Measurements from ENCODE around the gene CAPN8. TPM values are rescaled to one million over a fixed set of nuclear protein-coding genes. Genes with fewer than 3 reads are reported as not detected.

CAPN8 gene
- total and polyA plus RNA-seq, 4 donors, result 0.08 to 0.16 TPM; not detected in 2

DNA sequence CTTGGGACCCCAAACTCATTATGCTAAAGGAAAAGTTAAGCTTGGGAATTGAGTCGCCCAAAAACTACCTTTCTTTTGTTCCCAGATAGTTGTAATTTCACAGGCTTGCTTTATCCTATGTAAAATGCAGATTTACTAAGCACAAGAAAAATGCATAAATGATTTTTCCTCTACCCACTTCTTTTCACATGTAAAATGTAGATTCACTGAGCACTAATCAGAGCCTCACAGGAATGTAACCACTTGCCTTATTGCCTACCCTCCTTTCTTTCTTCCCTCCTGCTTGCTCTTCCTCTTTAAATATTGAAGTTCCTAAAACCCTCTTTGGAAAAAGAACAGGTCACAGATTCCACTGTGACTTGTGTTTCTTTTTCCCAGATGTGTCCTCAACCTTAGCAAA lies 18.3 kb downstream of the CAPN8 start:
- Histone ChIP-seq H3K4me3 (ENCODE audit: low read depth in 1 of 3, low read length in 3 of 3) (no peak overlapping the region), H3K27me3 (ENCODE audit: control insufficient read depth in 4 of 4, insufficient read depth in 4 of 4, low read length in 3 of 4) (no peaks in the 10 kb centered on the region), H3K27ac (ENCODE audit: low read depth in 1 of 2, low read length in 2 of 2) (no peak overlapping the region), H3K4me1 (ENCODE audit: control insufficient read depth in 4 of 4, insufficient read depth in 4 of 4, low read length in 3 of 4) (peaks cover 2 to 13% (median 9%) of the 10 kb centered on the region in 4 donors), H3K9me3 (ENCODE audit: control insufficient read depth in 4 of 4, low read length in 3 of 4) (no peaks in the 10 kb centered on the region), H3K9ac (ENCODE audit: low read depth in 1 of 2, low read length in 2 of 2) (no peak overlapping the region), H3K36me3 (ENCODE audit: control insufficient read depth in 4 of 4, insufficient read depth in 3 of 4, low read depth in 1 of 4, low read length in 3 of 4) (no peaks in the 10 kb centered on the region)
- 89% methylated on average over 1 of the region's 1 CpG for WGBS
- TF ChIP-seq EGR1 (IDR thresholded peaks at IDR 0.05; ENCODE audit: low read depth in 2 of 2), result no peak
- no peak for TF ChIP-seq JUND (IDR thresholded peaks at IDR 0.05)
- TF ChIP-seq TAF1 (conservative IDR thresholded peaks at IDR 0.05), result no peak
- no peak for DNase-seq (ENCODE audit: low spot score)

DNA sequence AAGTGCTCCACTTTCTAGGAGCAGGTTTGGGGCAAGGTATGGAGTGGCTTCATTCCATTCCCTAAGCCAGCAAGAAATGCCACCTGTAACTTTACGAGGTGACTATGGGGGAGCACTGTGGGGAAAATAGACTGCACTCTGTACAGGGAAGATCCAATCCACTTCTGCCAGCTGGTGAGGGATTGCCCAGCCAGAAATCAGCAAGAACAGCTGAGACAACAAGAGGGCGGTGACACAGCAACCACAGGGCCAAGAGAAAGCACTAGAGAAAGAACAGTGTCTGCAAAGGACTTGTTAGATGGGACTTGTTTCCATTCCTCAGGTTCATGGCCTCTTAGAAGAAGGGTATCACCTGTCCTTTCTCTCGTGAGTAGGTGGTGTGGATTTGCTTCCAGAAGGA lies 19.6 kb downstream of the CAPN8 start:
- Histone ChIP-seq H3K27me3 (ENCODE audit: control insufficient read depth in 4 of 4, insufficient read depth in 4 of 4, low read length in 3 of 4) (no peaks in the 10 kb centered on the region), H3K4me3 (ENCODE audit: low read depth in 1 of 3, low read length in 3 of 3) (no peak overlapping the region), H3K9ac (ENCODE audit: low read depth in 1 of 2, low read length in 2 of 2) (no peak overlapping the region), H3K9me3 (ENCODE audit: control insufficient read depth in 4 of 4, low read length in 3 of 4) (no peaks in the 10 kb centered on the region), H3K4me1 (ENCODE audit: control insufficient read depth in 4 of 4, insufficient read depth in 4 of 4, low read length in 3 of 4) (peaks cover 4 to 26% (median 20%) of the 10 kb centered on the region in 4 donors), H3K27ac (ENCODE audit: low read depth in 1 of 2, low read length in 2 of 2) (no peak overlapping the region), H3K36me3 (ENCODE audit: control insufficient read depth in 4 of 4, insufficient read depth in 3 of 4, low read depth in 1 of 4, low read length in 3 of 4) (no peaks in the 10 kb centered on the region)
- TF ChIP-seq, protein P1, sequence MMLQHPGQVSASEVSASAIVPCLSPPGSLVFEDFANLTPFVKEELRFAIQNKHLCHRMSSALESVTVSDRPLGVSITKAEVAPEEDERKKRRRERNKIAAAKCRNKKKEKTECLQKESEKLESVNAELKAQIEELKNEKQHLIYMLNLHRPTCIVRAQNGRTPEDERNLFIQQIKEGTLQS (IDR thresholded peaks at IDR 0.05), result no peak
- TF ChIP-seq FOXA2 (IDR thresholded peaks at IDR 0.05) (no peak), SP1 (IDR thresholded peaks at IDR 0.05) (no peak), GABPA (IDR thresholded peaks at IDR 0.05 in 1 of 2, conservative IDR thresholded peaks at IDR 0.05 in 1 of 2) (no peak), FOXA1 (IDR thresholded peaks at IDR 0.05) (no peak), RAD21 (IDR thresholded peaks at IDR 0.05) (no peak), HNF4G (IDR thresholded peaks at IDR 0.05) (no peak), NR2F2 (IDR thresholded peaks at IDR 0.05) (no peak)
- TF ChIP-seq, protein P2, sequence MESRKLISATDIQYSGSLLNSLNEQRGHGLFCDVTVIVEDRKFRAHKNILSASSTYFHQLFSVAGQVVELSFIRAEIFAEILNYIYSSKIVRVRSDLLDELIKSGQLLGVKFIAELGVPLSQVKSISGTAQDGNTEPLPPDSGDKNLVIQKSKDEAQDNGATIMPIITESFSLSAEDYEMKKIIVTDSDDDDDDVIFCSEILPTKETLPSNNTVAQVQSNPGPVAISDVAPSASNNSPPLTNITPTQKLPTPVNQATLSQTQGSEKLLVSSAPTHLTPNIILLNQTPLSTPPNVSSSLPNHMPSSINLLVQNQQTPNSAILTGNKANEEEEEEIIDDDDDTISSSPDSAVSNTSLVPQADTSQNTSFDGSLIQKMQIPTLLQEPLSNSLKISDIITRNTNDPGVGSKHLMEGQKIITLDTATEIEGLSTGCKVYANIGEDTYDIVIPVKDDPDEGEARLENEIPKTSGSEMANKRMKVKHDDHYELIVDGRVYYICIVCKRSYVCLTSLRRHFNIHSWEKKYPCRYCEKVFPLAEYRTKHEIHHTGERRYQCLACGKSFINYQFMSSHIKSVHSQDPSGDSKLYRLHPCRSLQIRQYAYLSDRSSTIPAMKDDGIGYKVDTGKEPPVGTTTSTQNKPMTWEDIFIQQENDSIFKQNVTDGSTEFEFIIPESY (IDR thresholded peaks at IDR 0.05), result no peak
- 70% methylated on average over 3 of the region's 3 CpGs for whole genome bisulfite sequencing
- DNase-seq (ENCODE audit: low spot score), result no peak

DNA sequence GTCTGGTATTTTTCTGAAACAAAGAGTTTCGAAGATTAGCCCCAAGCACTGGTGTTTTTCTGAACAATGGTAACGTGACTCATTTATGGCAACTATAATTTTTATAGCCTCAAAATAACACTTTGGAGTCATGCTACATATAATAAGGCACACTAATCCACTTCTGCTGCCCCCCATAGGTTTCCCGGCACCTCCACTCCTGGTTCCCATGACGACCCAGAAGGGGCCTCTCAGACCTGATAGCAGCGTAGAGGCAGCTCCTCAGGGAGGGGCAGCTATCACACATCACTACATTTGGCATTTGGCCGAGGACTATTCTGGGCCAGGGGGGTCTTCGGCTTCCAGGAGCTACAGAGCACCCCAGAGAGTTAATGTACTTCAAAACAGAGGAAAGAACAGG lies 23.3 kb downstream of the CAPN8 start:
- H3K9ac ChIP-seq (ENCODE audit: low read depth in 1 of 2, low read length in 2 of 2), result no peak overlapping the region
- no peak for DNase-seq (ENCODE audit: low spot score)
- H3K27ac ChIP-seq (ENCODE audit: low read depth in 1 of 2, low read length in 2 of 2), result peak overlapping the region in 1 of 2 donors; percentile 2
- WGBS, result 74% methylated on average over 7 of the region's 7 CpGs
- H3K4me3 ChIP-seq (ENCODE audit: low read depth in 1 of 3, low read length in 3 of 3), result no peak overlapping the region
- TF ChIP-seq, protein P3, sequence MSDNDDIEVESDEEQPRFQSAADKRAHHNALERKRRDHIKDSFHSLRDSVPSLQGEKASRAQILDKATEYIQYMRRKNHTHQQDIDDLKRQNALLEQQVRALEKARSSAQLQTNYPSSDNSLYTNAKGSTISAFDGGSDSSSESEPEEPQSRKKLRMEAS (IDR thresholded peaks at IDR 0.05), result no peak
- TF ChIP-seq, protein P4, sequence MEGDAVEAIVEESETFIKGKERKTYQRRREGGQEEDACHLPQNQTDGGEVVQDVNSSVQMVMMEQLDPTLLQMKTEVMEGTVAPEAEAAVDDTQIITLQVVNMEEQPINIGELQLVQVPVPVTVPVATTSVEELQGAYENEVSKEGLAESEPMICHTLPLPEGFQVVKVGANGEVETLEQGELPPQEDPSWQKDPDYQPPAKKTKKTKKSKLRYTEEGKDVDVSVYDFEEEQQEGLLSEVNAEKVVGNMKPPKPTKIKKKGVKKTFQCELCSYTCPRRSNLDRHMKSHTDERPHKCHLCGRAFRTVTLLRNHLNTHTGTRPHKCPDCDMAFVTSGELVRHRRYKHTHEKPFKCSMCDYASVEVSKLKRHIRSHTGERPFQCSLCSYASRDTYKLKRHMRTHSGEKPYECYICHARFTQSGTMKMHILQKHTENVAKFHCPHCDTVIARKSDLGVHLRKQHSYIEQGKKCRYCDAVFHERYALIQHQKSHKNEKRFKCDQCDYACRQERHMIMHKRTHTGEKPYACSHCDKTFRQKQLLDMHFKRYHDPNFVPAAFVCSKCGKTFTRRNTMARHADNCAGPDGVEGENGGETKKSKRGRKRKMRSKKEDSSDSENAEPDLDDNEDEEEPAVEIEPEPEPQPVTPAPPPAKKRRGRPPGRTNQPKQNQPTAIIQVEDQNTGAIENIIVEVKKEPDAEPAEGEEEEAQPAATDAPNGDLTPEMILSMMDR (IDR thresholded peaks at IDR 0.05; ENCODE audit: low read depth, low read length, missing input control), result no peak
- TF ChIP-seq HNF4G (IDR thresholded peaks at IDR 0.05), result no peak
- TF ChIP-seq JUND (IDR thresholded peaks at IDR 0.05), result no peak
- TF ChIP-seq GABPA (IDR thresholded peaks at IDR 0.05 in 1 of 2, conservative IDR thresholded peaks at IDR 0.05 in 1 of 2), result no peak
- TF ChIP-seq HNF4A (conservative IDR thresholded peaks at IDR 0.05), result no peak
- TF ChIP-seq FOXA1 (IDR thresholded peaks at IDR 0.05), result no peak
- no peak for TF ChIP-seq RXRA (IDR thresholded peaks at IDR 0.05)
- no peak for TF ChIP-seq YY1 (IDR thresholded peaks at IDR 0.05)
- no peak for TF ChIP-seq RAD21 (IDR thresholded peaks at IDR 0.05)
- TF ChIP-seq, protein P5, sequence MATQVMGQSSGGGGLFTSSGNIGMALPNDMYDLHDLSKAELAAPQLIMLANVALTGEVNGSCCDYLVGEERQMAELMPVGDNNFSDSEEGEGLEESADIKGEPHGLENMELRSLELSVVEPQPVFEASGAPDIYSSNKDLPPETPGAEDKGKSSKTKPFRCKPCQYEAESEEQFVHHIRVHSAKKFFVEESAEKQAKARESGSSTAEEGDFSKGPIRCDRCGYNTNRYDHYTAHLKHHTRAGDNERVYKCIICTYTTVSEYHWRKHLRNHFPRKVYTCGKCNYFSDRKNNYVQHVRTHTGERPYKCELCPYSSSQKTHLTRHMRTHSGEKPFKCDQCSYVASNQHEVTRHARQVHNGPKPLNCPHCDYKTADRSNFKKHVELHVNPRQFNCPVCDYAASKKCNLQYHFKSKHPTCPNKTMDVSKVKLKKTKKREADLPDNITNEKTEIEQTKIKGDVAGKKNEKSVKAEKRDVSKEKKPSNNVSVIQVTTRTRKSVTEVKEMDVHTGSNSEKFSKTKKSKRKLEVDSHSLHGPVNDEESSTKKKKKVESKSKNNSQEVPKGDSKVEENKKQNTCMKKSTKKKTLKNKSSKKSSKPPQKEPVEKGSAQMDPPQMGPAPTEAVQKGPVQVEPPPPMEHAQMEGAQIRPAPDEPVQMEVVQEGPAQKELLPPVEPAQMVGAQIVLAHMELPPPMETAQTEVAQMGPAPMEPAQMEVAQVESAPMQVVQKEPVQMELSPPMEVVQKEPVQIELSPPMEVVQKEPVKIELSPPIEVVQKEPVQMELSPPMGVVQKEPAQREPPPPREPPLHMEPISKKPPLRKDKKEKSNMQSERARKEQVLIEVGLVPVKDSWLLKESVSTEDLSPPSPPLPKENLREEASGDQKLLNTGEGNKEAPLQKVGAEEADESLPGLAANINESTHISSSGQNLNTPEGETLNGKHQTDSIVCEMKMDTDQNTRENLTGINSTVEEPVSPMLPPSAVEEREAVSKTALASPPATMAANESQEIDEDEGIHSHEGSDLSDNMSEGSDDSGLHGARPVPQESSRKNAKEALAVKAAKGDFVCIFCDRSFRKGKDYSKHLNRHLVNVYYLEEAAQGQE (IDR thresholded peaks at IDR 0.05), result no peak
- no peaks in the 10 kb centered on the region for H3K36me3 ChIP-seq (ENCODE audit: control insufficient read depth in 4 of 4, insufficient read depth in 3 of 4, low read depth in 1 of 4, low read length in 3 of 4)
- peaks cover 4 to 44% (median 35%) of the 10 kb centered on the region in 4 donors for H3K4me1 ChIP-seq (ENCODE audit: control insufficient read depth in 4 of 4, insufficient read depth in 4 of 4, low read length in 3 of 4)
- no peaks in the 10 kb centered on the region for H3K27me3 ChIP-seq (ENCODE audit: control insufficient read depth in 4 of 4, insufficient read depth in 4 of 4, low read length in 3 of 4)
- no peaks in the 10 kb centered on the region for H3K9me3 ChIP-seq (ENCODE audit: control insufficient read depth in 4 of 4, low read length in 3 of 4)
